Measurements from ENCODE around the gene TRAK2. TPM values are rescaled to one million over a fixed set of nuclear protein-coding genes. Genes with fewer than 3 reads are reported as not detected.

The TRAK2 gene
- total and polyA plus RNA-seq, 2 donors (not counting 1 experiment from before 2014, with no cell fraction given), result 16.9 to 21.6 TPM

DNA sequence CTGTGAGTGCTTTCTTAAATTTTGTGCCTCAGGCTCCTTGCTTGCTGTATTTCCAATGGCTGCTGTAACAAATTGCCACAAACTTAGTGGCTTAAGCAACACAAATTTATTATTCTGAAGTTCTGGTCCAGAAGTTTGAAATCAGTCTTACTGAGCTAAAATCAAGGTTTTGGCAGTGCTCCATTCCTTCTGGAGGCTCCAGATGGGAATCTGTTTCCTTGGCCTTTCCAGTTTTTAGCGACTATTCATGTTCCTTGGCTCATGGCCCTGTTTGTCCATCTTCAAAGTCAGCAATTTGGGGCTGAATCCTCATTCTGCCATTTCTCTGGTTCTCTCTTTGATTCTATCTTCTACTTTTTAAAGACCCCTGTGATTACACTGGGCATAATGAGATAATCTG is 32.1 kb upstream of the TRAK2 start:
- no peak overlapping the region for H3K4me3 Mint-ChIP-seq
- Histone ChIP-seq H3K27me3 (replicated peaks in 1 of 4; ENCODE audit: control extremely low read depth in 1 of 4, control insufficient read depth in 3 of 4, insufficient read depth in 4 of 4, low read length in 3 of 4) (no peaks in the 10 kb centered on the region), H3K79me2 (ENCODE audit: control insufficient read depth, insufficient read depth, low read length) (no peaks in the 10 kb centered on the region), H3K4me3 (ENCODE audit: control extremely low read depth in 1 of 5, extremely low read depth in 1 of 5, insufficient read depth in 1 of 5, low read depth in 2 of 5, low read length in 4 of 5) (no peak overlapping the region), H3K9me3 (ENCODE audit: control extremely low read depth in 1 of 3, control insufficient read depth in 2 of 3, insufficient read depth in 1 of 3, low read length in 2 of 3) (no peaks in the 10 kb centered on the region), H4K20me1 (ENCODE audit: control insufficient read depth, insufficient read depth, low read length, poor library complexity, severe bottlenecking) (no peaks in the 10 kb centered on the region), H2AFZ (ENCODE audit: insufficient read depth, low read depth, low read length, poor library complexity, severe bottlenecking) (no peak overlapping the region), H3K36me3 (replicated peaks in 1 of 2; ENCODE audit: control extremely low read depth in 1 of 2, control insufficient read depth in 1 of 2, extremely low read depth in 1 of 2, insufficient read depth in 2 of 2, low read length in 1 of 2) (peaks cover 0 to 12% of the 10 kb centered on the region in 2 experiments), H3K9ac (ENCODE audit: low read length) (no peak overlapping the region), H3K4me2 (replicated peaks; ENCODE audit: low read depth, low read length, poor library complexity, severe bottlenecking) (no peak overlapping the region), H3K27ac (ENCODE audit: low read length in 2 of 2) (no peak overlapping the region), H3K4me1 (ENCODE audit: control insufficient read depth in 2 of 2, insufficient read depth in 2 of 2, low read length in 2 of 2) (no peaks in the 10 kb centered on the region)
- no peaks in the 10 kb centered on the region for H3K9me3 Mint-ChIP-seq (ENCODE audit: insufficient read depth)
- DNase-seq (no peak), ATAC-seq (ENCODE audit: low read depth) (no peak)
- H3K4me1 Mint-ChIP-seq, result no peaks in the 10 kb centered on the region
- intact Hi-C loops (cut with micrococcal nuclease), result no loop called here
- ChIA-PET POLR2A (no interaction called here), CTCF (no interaction called here)
- no peak overlapping the region for H3K27ac Mint-ChIP-seq
- no CpG with 5 or more reads among the region's 1 CpG for WGBS (ENCODE audit: insufficient coverage)
- TF ChIP-seq EZH2 (IDR thresholded peaks at IDR 0.05; ENCODE audit: borderline replicate concordance, insufficient read depth, low read depth, low read length, poor library complexity, severe bottlenecking), result no peak
- TF ChIP-seq, protein P1, sequence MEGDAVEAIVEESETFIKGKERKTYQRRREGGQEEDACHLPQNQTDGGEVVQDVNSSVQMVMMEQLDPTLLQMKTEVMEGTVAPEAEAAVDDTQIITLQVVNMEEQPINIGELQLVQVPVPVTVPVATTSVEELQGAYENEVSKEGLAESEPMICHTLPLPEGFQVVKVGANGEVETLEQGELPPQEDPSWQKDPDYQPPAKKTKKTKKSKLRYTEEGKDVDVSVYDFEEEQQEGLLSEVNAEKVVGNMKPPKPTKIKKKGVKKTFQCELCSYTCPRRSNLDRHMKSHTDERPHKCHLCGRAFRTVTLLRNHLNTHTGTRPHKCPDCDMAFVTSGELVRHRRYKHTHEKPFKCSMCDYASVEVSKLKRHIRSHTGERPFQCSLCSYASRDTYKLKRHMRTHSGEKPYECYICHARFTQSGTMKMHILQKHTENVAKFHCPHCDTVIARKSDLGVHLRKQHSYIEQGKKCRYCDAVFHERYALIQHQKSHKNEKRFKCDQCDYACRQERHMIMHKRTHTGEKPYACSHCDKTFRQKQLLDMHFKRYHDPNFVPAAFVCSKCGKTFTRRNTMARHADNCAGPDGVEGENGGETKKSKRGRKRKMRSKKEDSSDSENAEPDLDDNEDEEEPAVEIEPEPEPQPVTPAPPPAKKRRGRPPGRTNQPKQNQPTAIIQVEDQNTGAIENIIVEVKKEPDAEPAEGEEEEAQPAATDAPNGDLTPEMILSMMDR (IDR thresholded peaks at IDR 0.05), result no peak
- H3K27me3 Mint-ChIP-seq, result no peaks in the 10 kb centered on the region

DNA sequence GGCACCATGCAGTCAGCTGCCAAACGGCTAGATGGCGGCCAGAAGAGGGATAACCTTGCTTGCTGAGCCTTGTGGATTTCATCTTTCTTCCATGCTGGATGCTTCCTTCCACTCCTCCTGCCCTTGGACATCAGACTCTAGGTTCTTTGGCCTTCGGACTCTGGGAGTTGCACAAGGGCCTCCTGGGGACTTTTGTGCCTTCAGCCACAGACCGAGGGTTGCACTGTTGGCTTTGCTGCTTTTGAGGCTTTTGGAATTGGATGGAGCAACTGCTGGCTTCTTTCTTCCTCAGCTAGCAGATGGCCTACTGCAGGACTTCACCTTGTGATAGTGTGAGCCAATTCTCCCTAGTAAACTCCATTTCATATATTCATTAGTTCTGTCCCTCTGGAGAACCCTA is 31.3 kb upstream of the TRAK2 start:
- DNase-seq (no peak), ATAC-seq (ENCODE audit: low read depth) (no peak)
- ChIA-PET POLR2A (no interaction called here), CTCF (no interaction called here)
- Mint-ChIP-seq H3K27me3 (no peaks in the 10 kb centered on the region), H3K4me1 (no peaks in the 10 kb centered on the region), H3K4me3 (no peak overlapping the region), H3K9me3 (ENCODE audit: insufficient read depth) (no peaks in the 10 kb centered on the region), H3K27ac (no peak overlapping the region)
- no peaks in the 10 kb centered on the region for H3K79me2 ChIP-seq (ENCODE audit: control insufficient read depth, insufficient read depth, low read length)
- no peaks in the 10 kb centered on the region for H3K9me3 ChIP-seq (ENCODE audit: control extremely low read depth in 1 of 3, control insufficient read depth in 2 of 3, insufficient read depth in 1 of 3, low read length in 2 of 3)
- H4K20me1 ChIP-seq (ENCODE audit: control insufficient read depth, insufficient read depth, low read length, poor library complexity, severe bottlenecking), result no peaks in the 10 kb centered on the region
- 100% methylated on average over 4 of the region's 4 CpGs for WGBS (ENCODE audit: insufficient coverage)
- peaks cover 0 to 19% of the 10 kb centered on the region in 2 experiments for H3K36me3 ChIP-seq (replicated peaks in 1 of 2; ENCODE audit: control extremely low read depth in 1 of 2, control insufficient read depth in 1 of 2, extremely low read depth in 1 of 2, insufficient read depth in 2 of 2, low read length in 1 of 2)
- H3K4me3 ChIP-seq (ENCODE audit: control extremely low read depth in 1 of 5, extremely low read depth in 1 of 5, insufficient read depth in 1 of 5, low read depth in 2 of 5, low read length in 4 of 5), result no peak overlapping the region
- no peak overlapping the region for H3K4me2 ChIP-seq (replicated peaks; ENCODE audit: low read depth, low read length, poor library complexity, severe bottlenecking)
- no peaks in the 10 kb centered on the region for H3K27me3 ChIP-seq (replicated peaks in 1 of 4; ENCODE audit: control extremely low read depth in 1 of 4, control insufficient read depth in 3 of 4, insufficient read depth in 4 of 4, low read length in 3 of 4)
- no peak for TF ChIP-seq EZH2 (IDR thresholded peaks at IDR 0.05; ENCODE audit: borderline replicate concordance, insufficient read depth, low read depth, low read length, poor library complexity, severe bottlenecking)
- TF ChIP-seq, protein P1 (IDR thresholded peaks at IDR 0.05), result no peak
- no peak overlapping the region for H2AFZ ChIP-seq (ENCODE audit: insufficient read depth, low read depth, low read length, poor library complexity, severe bottlenecking)
- intact Hi-C loops (cut with micrococcal nuclease), result no loop called here
- H3K27ac ChIP-seq (ENCODE audit: low read length in 2 of 2), result no peak overlapping the region
- H3K9ac ChIP-seq (ENCODE audit: low read length), result no peak overlapping the region
- no peaks in the 10 kb centered on the region for H3K4me1 ChIP-seq (ENCODE audit: control insufficient read depth in 2 of 2, insufficient read depth in 2 of 2, low read length in 2 of 2)

Measured in B cell (primary cell).